GM21423 (cell line): Measurements from ENCODE around the gene PRDM10.
"Not testable (repeated sequence)": the region's sequence is repeated elsewhere in the genome, so short reads cannot be mapped to it uniquely, and the experiment has no call there.

ENCODE experiments used
- ATAC-seq: cut with Tn5 transposase; IDR thresholded peaks from one replicate; pipeline ENCODE4 v1.9.1; 2021; ENCODE audit warnings: mild to moderate bottlenecking, moderate library complexity; ENCODE audit not compliant: unreplicated experiment

The PRDM10 gene, protein sequence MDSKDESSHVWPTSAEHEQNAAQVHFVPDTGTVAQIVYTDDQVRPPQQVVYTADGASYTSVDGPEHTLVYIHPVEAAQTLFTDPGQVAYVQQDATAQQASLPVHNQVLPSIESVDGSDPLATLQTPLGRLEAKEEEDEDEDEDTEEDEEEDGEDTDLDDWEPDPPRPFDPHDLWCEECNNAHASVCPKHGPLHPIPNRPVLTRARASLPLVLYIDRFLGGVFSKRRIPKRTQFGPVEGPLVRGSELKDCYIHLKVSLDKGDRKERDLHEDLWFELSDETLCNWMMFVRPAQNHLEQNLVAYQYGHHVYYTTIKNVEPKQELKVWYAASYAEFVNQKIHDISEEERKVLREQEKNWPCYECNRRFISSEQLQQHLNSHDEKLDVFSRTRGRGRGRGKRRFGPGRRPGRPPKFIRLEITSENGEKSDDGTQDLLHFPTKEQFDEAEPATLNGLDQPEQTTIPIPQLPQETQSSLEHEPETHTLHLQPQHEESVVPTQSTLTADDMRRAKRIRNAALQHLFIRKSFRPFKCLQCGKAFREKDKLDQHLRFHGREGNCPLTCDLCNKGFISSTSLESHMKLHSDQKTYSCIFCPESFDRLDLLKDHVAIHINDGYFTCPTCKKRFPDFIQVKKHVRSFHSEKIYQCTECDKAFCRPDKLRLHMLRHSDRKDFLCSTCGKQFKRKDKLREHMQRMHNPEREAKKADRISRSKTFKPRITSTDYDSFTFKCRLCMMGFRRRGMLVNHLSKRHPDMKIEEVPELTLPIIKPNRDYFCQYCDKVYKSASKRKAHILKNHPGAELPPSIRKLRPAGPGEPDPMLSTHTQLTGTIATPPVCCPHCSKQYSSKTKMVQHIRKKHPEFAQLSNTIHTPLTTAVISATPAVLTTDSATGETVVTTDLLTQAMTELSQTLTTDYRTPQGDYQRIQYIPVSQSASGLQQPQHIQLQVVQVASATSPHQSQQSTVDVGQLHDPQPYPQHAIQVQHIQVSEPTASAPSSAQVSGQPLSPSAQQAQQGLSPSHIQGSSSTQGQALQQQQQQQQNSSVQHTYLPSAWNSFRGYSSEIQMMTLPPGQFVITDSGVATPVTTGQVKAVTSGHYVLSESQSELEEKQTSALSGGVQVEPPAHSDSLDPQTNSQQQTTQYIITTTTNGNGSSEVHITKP

DNA sequence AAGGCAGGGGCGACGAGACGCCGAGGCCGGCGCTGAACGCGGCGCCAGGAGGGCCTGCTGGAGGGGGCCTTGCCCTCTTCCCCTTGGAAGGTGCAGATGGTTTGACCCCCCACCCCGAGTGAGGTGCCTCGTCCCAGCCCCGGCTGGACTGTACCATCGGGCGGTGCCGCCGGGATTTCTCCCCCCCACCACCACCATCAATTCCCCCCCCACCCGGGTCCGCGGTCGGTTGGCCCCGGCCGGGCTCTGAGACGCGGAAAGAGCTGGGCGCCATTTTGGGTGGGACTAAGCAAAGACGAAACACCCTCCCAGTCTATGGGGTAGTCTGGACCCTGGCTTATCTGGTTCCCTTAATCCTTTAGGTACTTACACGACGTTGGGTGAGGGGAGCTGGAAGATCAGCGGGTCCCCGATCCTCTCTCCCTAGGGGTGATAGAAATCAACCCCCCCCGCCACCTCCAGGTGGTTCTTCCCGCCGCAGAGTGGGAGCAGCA is at the start of gene PRDM10:
PRDM10 (minus strand) TSS at position 484 of the 494 bp plus-strand sequence. CDS start 41,871 bp downstream, outside the sequence.
- ATAC-seq = peak; percentile 49

DNA sequence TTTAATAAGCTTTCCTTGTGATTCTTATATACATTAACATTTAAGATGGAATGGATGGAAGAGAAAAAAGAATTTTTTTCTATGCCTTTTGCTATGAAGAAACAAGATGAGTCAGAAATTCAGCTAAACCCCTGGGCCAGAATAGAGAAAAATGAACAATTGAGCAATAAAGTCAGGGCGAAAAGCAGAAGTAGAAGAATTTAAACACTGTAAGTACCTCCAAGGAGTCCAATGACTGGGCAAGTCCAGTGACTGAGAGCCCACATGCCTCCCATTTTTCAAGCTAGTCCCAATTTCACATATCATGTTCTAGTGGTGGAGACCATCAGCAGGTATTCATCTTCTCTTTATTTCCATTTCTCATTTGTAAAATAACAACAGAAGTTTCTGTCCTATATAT is 48.4 kb upstream of the PRDM10 start:
- no peak for ATAC-seq

- ATAC-seq = no peak
Measured at GRCh38 chr11:130050257-130050656, 47.6 kb upstream of the PRDM10 start.

GRCh38 chr11:130049328-130049771 is 46.7 kb upstream of the PRDM10 start:
- no peak for ATAC-seq

- no peak for ATAC-seq
Measured at GRCh38 chr11:130047141-130047540, 44.5 kb upstream of the PRDM10 start.

DNA sequence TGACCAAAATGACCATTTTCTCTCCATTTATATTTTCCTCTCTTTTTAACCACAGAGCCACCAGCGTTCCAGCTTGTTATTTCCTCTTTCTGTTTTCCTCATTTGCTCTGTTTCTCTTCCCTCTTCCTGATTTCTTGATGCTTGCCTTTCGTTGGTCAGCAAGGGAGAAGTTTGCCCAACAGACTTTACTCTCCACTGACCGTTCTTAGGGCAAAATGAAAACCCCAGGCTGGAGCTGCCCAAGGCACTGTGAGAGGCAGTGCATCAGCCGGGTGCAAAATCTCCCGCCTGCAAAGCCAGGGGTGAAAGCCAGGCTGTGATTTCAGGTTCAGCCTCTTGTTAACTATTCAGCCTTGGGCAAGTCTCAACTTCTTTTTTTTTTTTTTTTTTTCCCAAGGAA is 40.9 kb upstream of the PRDM10 start:
- ATAC-seq = no peak

GRCh38 chr11:130042093-130042591 is 39.5 kb upstream of the PRDM10 start:
- ATAC-seq = no peak

GRCh38 chr11:130040281-130040940 is 37.8 kb upstream of the PRDM10 start:
- no peak for ATAC-seq

GRCh38 chr11:130037881-130038585 is 35.4 kb upstream of the PRDM10 start:
- no peak for ATAC-seq

- ATAC-seq = no peak
Measured at GRCh38 chr11:130037058-130037457, 34.4 kb upstream of the PRDM10 start.

- ATAC-seq = no peak
Measured at GRCh38 chr11:130034236-130034635, 31.6 kb upstream of the PRDM10 start.

GRCh38 chr11:130032931-130033330 is 30.3 kb upstream of the PRDM10 start:
- ATAC-seq = no peak

GRCh38 chr11:130031945-130032344 is 29.3 kb upstream of the PRDM10 start:
- ATAC-seq = no peak

DNA sequence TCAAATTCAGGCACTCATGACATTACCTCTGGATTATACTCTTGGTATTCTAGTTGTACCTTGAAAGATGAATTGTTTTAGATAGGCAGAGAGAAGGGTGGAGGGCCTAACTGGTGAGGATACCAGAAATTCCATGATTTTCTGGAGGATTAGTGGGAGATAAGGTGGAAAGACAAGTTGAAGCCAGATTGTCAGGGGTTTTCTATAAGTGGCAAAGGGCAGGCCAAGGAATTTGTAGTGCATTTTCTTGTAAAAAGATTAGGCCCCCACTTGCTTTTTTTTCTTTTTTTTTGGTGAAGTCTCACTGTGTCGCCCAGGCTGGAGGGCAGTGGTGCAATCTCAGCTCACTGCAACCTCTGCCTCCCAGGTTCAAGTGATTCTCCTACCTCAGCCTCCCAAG is 28.4 kb upstream of the PRDM10 start:
- no peak for ATAC-seq

DNA sequence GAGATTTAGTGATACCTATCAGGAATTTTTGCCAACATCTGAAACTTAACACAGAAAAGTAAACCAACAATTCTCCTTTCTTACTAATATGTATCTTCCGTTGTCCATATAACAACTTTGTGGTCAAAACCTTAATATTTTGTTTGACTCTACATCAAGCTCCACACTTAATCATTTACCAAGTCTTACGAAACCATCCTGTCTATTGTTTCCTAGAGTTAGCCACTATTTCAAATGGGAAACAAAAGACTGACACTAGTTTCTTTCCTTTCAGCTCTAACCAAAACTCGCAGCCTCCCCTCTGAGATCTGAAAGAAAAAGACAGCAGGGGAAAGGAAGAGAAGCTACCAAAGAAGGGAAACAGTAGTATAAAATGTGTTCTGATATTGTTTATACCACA is 26.5 kb upstream of the PRDM10 start:
- ATAC-seq = peak; percentile 79

DNA sequence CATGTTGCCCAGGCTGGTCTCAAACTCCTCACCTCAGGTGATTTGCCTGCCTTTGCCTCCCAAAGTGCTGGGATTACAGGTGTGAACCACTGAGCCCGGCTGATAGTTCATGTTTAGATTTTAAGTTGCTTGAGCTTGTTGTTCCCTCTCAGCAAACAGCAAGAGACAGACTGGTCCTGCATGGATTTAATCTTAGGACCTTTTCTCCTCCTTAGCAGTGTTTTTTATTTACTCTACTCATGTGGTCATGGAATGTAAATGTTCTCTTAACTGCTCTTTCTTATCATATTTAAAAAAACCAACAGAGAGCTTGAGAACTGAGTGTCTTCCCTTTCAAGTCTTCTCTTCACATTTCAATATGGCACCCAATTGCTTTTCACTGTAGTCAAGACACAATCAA is 22.7 kb upstream of the PRDM10 start:
- no peak for ATAC-seq

DNA sequence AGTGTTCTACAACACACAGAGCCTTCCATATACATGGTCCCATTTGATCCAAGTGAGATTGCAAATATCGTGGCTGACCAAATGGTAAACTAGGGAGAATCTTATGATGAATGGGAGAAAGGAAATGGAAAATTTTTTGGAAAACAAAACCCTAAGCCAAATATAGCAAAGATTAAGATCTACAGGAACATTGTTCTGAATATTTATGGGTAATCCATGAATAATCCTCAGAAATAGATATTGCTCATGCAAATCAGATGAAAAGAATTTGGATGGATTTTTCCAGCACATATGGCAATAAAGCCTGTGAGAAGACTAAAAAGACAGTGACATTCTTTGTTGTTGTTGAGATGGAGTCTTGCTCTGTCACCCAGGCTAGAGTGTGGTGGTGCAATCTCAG is 21.7 kb upstream of the PRDM10 start:
- no peak for ATAC-seq

DNA sequence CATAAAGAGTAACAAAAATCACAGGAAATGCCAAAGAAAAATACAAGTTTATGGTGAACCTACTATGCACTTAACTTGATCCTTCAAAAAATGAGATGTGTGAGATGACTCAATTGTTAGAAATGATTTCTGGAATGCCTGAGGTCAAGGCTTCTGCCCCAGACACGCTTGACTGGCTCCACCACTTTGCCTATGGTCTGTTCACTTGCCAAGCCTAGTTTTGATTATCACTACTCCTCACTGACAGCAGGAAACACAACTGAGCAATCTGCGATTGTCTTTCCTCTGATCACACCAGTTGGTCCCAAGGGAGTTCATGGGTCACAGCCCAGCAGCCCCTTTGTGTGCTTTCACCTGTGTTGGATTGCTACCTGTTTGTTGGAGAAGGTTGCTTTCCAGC is 20.6 kb upstream of the PRDM10 start:
- ATAC-seq = peak; percentile 99

DNA sequence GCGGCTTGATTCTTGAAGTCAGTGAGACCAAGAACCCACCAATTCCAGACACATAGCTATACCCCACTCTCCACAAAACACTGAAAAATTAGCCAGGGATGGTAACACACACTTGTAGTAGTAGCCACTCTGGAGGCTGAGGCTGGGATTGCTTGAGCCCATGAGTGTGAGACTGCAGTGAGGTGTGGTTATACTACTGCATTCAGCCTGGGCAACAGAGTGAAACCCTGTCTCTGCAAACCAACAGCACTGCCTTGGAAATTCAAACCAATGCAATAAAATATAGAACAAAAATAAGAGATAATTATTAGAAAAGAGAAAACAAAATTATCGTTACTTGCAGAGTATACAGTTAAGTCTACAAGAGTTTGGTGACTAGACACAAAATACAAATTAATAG is 20.2 kb upstream of the PRDM10 start:
- peak; percentile 12 for ATAC-seq

DNA sequence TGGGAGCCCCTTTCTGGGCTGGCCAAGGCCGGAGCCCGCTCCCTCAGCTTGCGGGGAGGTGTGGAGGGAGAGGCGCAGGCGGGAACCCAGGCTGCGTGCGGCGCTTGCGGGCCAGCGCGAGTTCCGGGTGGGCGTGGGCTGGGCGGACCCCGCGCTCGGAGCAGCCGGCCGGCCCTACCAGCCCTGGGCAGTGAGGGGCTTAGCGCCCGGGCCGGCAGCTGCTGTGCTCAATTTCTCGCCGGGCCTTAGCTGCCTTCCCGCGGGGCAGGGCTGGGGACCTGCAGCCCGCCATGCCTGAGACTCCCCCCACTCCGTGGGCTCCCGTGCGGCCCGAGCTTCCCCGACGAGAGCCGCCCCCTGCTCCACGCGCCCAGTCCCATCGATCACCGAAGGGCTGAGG is 19.0 kb upstream of the PRDM10 start:
- ATAC-seq = not testable (repeated sequence)
